PFSK-1 (cell line): ENCODE data around the gene LIPG.

Source experiments
- POLR2AphosphoS5 ChIP-seq: IDR thresholded peaks from 2 replicates; pipeline ENCODE4 v1.6.1; 2012; ENCODE audit warnings: low read depth, mild to moderate bottlenecking, control low read depth, low read length, moderate library complexity
- REST ChIP-seq, 2 experiments: IDR thresholded peaks; 2 replicates each; pipeline versions ENCODE4 v1.6.1 to v1.8.0; 2011 to 2012; ENCODE audit warnings: low read depth in 2 of 2, low read length in 2 of 2, control low read depth in 1 of 2, inconsistent platforms in 1 of 2, mild to moderate bottlenecking in 1 of 2, moderate library complexity in 1 of 2; ENCODE audit not compliant: insufficient read depth in 1 of 2
- SIN3A ChIP-seq: IDR thresholded peaks from 2 replicates; pipeline ENCODE4 v1.6.1; 2012; ENCODE audit warnings: mild to moderate bottlenecking, low read length, moderate library complexity, borderline replicate concordance; ENCODE audit not compliant: insufficient read depth
- TAF1 ChIP-seq: IDR thresholded peaks from 2 replicates; pipeline ENCODE4 v1.6.1; 2012; ENCODE audit warnings: low read length, control low read depth, borderline replicate concordance; ENCODE audit not compliant: insufficient read depth

GRCh38 chr18:49616618-49617328 lies 54.9 kb downstream of the LIPG start:
- TF ChIP-seq REST (IDR thresholded peaks at IDR 0.05; ENCODE audit: insufficient read depth in 1 of 2, low read depth in 2 of 2, low read length in 2 of 2) (no peak), TAF1 (no peak), POLR2AphosphoS5 (no peak), SIN3A (no peak)
